ENCODE data around the gene TBC1D1.

DNA sequence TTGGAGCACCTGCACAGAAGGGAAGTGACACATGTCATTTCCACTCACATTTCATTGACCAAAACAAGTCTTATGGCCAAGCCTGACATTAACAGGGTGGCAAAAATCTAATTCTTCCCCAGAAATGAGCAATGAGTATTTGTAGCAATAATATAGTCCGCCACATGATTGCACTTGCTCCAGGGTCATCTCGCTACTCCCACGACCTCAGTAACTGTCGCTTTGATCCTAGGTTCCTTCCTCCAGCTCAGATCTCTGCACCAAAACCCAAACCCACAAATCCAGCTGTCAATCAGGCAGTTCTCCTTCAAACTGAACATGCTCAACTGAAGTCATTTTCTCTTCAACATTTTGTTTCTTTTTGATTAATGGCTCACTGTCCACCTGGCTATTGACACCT is 44.1 kb downstream of the TBC1D1 start:
- TF ChIP-seq POLR2AphosphoS5 (IDR thresholded peaks at IDR 0.05; ENCODE audit: low read depth, low read length) = no peak
- no peak for TF ChIP-seq TAF1 (IDR thresholded peaks at IDR 0.05; ENCODE audit: borderline replicate concordance, insufficient read depth, low read length)
- TF ChIP-seq SIN3A (IDR thresholded peaks at IDR 0.05; ENCODE audit: borderline replicate concordance, insufficient read depth, low read length) = no peak
- TF ChIP-seq, protein P1, sequence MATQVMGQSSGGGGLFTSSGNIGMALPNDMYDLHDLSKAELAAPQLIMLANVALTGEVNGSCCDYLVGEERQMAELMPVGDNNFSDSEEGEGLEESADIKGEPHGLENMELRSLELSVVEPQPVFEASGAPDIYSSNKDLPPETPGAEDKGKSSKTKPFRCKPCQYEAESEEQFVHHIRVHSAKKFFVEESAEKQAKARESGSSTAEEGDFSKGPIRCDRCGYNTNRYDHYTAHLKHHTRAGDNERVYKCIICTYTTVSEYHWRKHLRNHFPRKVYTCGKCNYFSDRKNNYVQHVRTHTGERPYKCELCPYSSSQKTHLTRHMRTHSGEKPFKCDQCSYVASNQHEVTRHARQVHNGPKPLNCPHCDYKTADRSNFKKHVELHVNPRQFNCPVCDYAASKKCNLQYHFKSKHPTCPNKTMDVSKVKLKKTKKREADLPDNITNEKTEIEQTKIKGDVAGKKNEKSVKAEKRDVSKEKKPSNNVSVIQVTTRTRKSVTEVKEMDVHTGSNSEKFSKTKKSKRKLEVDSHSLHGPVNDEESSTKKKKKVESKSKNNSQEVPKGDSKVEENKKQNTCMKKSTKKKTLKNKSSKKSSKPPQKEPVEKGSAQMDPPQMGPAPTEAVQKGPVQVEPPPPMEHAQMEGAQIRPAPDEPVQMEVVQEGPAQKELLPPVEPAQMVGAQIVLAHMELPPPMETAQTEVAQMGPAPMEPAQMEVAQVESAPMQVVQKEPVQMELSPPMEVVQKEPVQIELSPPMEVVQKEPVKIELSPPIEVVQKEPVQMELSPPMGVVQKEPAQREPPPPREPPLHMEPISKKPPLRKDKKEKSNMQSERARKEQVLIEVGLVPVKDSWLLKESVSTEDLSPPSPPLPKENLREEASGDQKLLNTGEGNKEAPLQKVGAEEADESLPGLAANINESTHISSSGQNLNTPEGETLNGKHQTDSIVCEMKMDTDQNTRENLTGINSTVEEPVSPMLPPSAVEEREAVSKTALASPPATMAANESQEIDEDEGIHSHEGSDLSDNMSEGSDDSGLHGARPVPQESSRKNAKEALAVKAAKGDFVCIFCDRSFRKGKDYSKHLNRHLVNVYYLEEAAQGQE (IDR thresholded peaks at IDR 0.05; ENCODE audit: insufficient read depth in 1 of 2, low read depth in 2 of 2, low read length in 2 of 2) = no peak
